IMR-90 (cell line): ENCODE measurements around the gene TIA1. TPM values are rescaled to one million over a fixed set of nuclear protein-coding genes. Genes with fewer than 3 reads are reported as not detected.

ENCODE experiments used
- ATAC-seq: fragments of 200-7000 bp; cut with Tn5 transposase; 2 replicates; pipeline ENCODE4 v1.9.1; 2020; ENCODE audit warnings: low read depth, mild to moderate bottlenecking, moderate library complexity
- BruUV-seq: library from RNA; stranded (reverse); fragments of 400-500 nt; replicated peaks from 2 replicates; lab custom pipeline; 2021; lab: Mats Ljungman, UMichigan
- CTCF ChIA-PET: fragments of 300-600 bp; formaldehyde crosslinking; extraction: SDS; loops from one replicate; lab custom pipeline; 2021; ENCODE audit warnings: antibody characterized with exemption; lab: Yijun Ruan, JAX
- POLR2A ChIA-PET: fragments of 300-600 bp; sonication (Branson Sonifier 250); formaldehyde crosslinking; loops from one replicate; lab custom pipeline; 2022; ENCODE audit warnings: antibody characterized with exemption; ENCODE audit not compliant: unreplicated experiment; lab: Charles Lee
- DNase-seq: peaks from one replicate; pipeline ENCODE4 v3.0.0; 2013
- H2AFZ ChIP-seq: replicated peaks from 2 replicates; pipeline ENCODE3; 2013; ENCODE audit warnings: low read length, mild to moderate bottlenecking; ENCODE audit not compliant: poor library complexity
- H2AK5ac ChIP-seq: 2 replicates; pipeline ENCODE4 v1.6.1; 2013; ENCODE audit warnings: low read depth, low read length, inconsistent platforms
- H2AK9ac ChIP-seq: replicated peaks from 2 replicates; pipeline ENCODE3; 2013; ENCODE audit warnings: mild to moderate bottlenecking, low read depth, low read length, moderate library complexity; ENCODE audit not compliant: poor library complexity
- H2BK120ac ChIP-seq: 2 replicates; pipeline ENCODE4 v1.6.1; 2013; ENCODE audit warnings: low read depth, low read length, inconsistent platforms
- H2BK15ac ChIP-seq: 3 replicates; pipeline ENCODE4 v1.6.1; 2013; ENCODE audit warnings: low read depth, low read length, inconsistent platforms
- H2BK20ac ChIP-seq: 2 replicates; pipeline ENCODE4 v1.6.1; 2013; ENCODE audit warnings: low read depth, mild to moderate bottlenecking, inconsistent platforms, low read length, moderate library complexity
- H2BK5ac ChIP-seq: 2 replicates; pipeline ENCODE4 v1.6.1; 2013; ENCODE audit warnings: mild to moderate bottlenecking, low read depth, low read length, inconsistent platforms; ENCODE audit not compliant: poor library complexity, severe bottlenecking
- H3K14ac ChIP-seq: replicated peaks from 2 replicates; pipeline ENCODE4 v1.6.1; 2013; ENCODE audit warnings: low read depth, low read length, inconsistent platforms
- H3K18ac ChIP-seq: 2 replicates; pipeline ENCODE4 v1.6.1; 2013; ENCODE audit warnings: low read depth, low read length, control low read depth
- H3K23ac ChIP-seq: 2 replicates; pipeline ENCODE4 v1.6.1; 2013; ENCODE audit warnings: low read depth, low read length, inconsistent platforms
- H3K27ac ChIP-seq: 2 replicates; pipeline ENCODE4 v1.5.1; 2013; ENCODE audit warnings: mild to moderate bottlenecking, control low read depth, low read length; ENCODE audit not compliant: insufficient read depth
- H3K27me3 ChIP-seq: 2 replicates; pipeline ENCODE4 v1.6.1; 2013; ENCODE audit warnings: low read length; ENCODE audit not compliant: control insufficient read depth, insufficient read depth
- H3K36me3 ChIP-seq: 2 replicates; pipeline ENCODE4 v1.6.1; 2013; ENCODE audit warnings: low read length, mixed read lengths; ENCODE audit not compliant: control insufficient read depth, insufficient read depth
- H3K4ac ChIP-seq: 2 replicates; pipeline ENCODE4 v1.6.1; 2013; ENCODE audit warnings: low read depth, low read length, inconsistent platforms
- H3K4me1 ChIP-seq: 2 replicates; pipeline ENCODE4 v1.6.1; 2013; ENCODE audit warnings: low read length, mixed read lengths; ENCODE audit not compliant: control insufficient read depth, insufficient read depth
- H3K4me2 ChIP-seq: 2 replicates; pipeline ENCODE4 v1.6.1; 2013; ENCODE audit warnings: low read depth, mild to moderate bottlenecking, control low read depth, low read length, moderate library complexity
- H3K4me3 ChIP-seq: 2 replicates; pipeline ENCODE4 v1.5.1; 2013; ENCODE audit warnings: low read depth, mild to moderate bottlenecking, control low read depth, low read length, moderate library complexity; ENCODE audit not compliant: insufficient read depth
- H3K56ac ChIP-seq: 2 replicates; pipeline ENCODE4 v1.6.1; 2013; ENCODE audit warnings: low read length, inconsistent platforms; ENCODE audit not compliant: insufficient read depth; ENCODE audit errors: extremely low read depth
- H3K79me1 ChIP-seq, 2 experiments: 2 replicates each; pipeline ENCODE4 v1.6.1; 2013; ENCODE audit warnings: low read length in 2 of 2, inconsistent platforms in 1 of 2, low read depth in 1 of 2
- H3K9ac ChIP-seq: 2 replicates; pipeline ENCODE4 v1.6.1; 2013; ENCODE audit warnings: low read depth, low read length, control low read depth
- H3K9me1 ChIP-seq: 2 replicates; pipeline ENCODE4 v1.6.1; 2013; ENCODE audit warnings: low read length, inconsistent platforms; ENCODE audit not compliant: insufficient read depth
- H3K9me3 ChIP-seq: 2 replicates; pipeline ENCODE4 v1.6.1; 2013; ENCODE audit warnings: low read length; ENCODE audit not compliant: control insufficient read depth, insufficient read depth
- H4K20me1 ChIP-seq: 2 replicates; pipeline ENCODE4 v1.6.1; 2013; ENCODE audit warnings: low read length, inconsistent platforms; ENCODE audit not compliant: insufficient read depth
- H4K5ac ChIP-seq: 2 replicates; pipeline ENCODE4 v1.6.1; 2013; ENCODE audit warnings: mild to moderate bottlenecking, low read depth, low read length, control low read depth
- H4K8ac ChIP-seq, 2 experiments: 2 replicates each; pipeline ENCODE4 v1.6.1; 2013; ENCODE audit warnings: low read depth in 2 of 2, low read length in 2 of 2, control low read depth in 1 of 2, inconsistent platforms in 1 of 2
- H4K91ac ChIP-seq: 2 replicates; pipeline ENCODE4 v1.6.1; 2013; ENCODE audit warnings: low read depth, low read length, inconsistent platforms; ENCODE audit not compliant: insufficient read depth
- BHLHE40 ChIP-seq: fragments of 150-350 bp; IDR thresholded peaks from 2 replicates; pipeline ENCODE4 v1.6.1; 2016; ENCODE audit warnings: mild to moderate bottlenecking, low read depth, low read length
- FOS ChIP-seq: fragments of 150-350 bp; IDR thresholded peaks from 2 replicates; pipeline ENCODE4 v1.6.1; 2016; ENCODE audit warnings: low read depth, low read length
- MAFK ChIP-seq: IDR thresholded peaks from 2 replicates; pipeline ENCODE4 v1.6.1; 2012; ENCODE audit warnings: low read depth, low read length, improper control_type of control experiment
- NFE2L2 ChIP-seq: fragments of 150-350 bp; IDR thresholded peaks from 2 replicates; pipeline ENCODE4 v1.6.1; 2016; ENCODE audit warnings: low read depth, mild to moderate bottlenecking, low read length
- RCOR1 ChIP-seq: IDR thresholded peaks from 2 replicates; pipeline ENCODE4 v1.6.1; 2012; ENCODE audit warnings: mild to moderate bottlenecking, low read length, improper control_type of control experiment; ENCODE audit not compliant: insufficient replicate concordance
- RFX5 ChIP-seq: IDR thresholded peaks from 2 replicates; pipeline ENCODE4 v1.8.0; 2012; ENCODE audit warnings: low read depth, mild to moderate bottlenecking, low read length, moderate library complexity
- USF2 ChIP-seq: fragments of 150-350 bp; IDR thresholded peaks from 2 replicates; pipeline ENCODE4 v1.6.1; 2017; ENCODE audit warnings: mild to moderate bottlenecking, antibody characterized with exemption, low read length, low read depth
- WGBS, 2 experiments: methylation state at CpG; one replicate each; pipeline versions ENCODE4 v1.1.5 to v1.1.7; 2013; ENCODE audit warnings: missing lambda C conversion rate in 2 of 2; ENCODE audit not compliant: insufficient read length in 1 of 2; ENCODE audit errors: extremely low coverage in 2 of 2; 5-methylcytosine and 5-hydroxymethylcytosine counted together
- dilution Hi-C: fragments of 300-500 bp; cut with HindIII; formaldehyde crosslinking; loops from one replicate; pipeline ENCODE4 v1.14.3; 2018; ENCODE audit warnings: low sequenced_read_pairs; ENCODE audit not compliant: unreplicated experiment
- in situ Hi-C: fragments of 300-500 bp; cut with MboI; formaldehyde crosslinking; loops from 3 replicates; pipeline ENCODE4 v1.14.3; 2019; ENCODE audit warnings: low sequenced_read_pairs, inconsistent platforms, mixed read lengths
- intact Hi-C: fragments of 100-400 bp; cut with micrococcal nuclease; formaldehyde crosslinking; loops from 2 replicates; pipeline ENCODE4 v1.10.0; 2022
- polyA plus RNA-seq, 3 experiments: library from polyadenylated mRNA; depleted of rRNA; stranded (reverse); fragments of >200 nt; gene quantifications; 2 replicates each; pipeline ENCODE4 v1.2.3, GENCODE V29; 2012; ENCODE audit warnings: low replicate concordance in 1 of 3
- total RNA-seq: library from RNA; depleted of rRNA; stranded (reverse); fragments of >200 nt; gene quantifications from 2 replicates; pipeline ENCODE4 v1.2.3, GENCODE V29; 2012

TIA1 gene
- total and polyA plus RNA-seq, 2 of the 4 experiments (the other 2 are of a cell fraction) = 72.7 to 103 TPM

- Histone ChIP-seq H3K9ac (no peak overlapping the region), H3K27me3 (no peaks in the 10 kb centered on the region), H2BK15ac (no peak overlapping the region), H4K20me1 (no peaks in the 10 kb centered on the region), H4K91ac (no peak overlapping the region), H2BK20ac (no peak overlapping the region), H4K8ac (no peak overlapping the region), H2AK9ac (no peak overlapping the region), H3K27ac (no peak overlapping the region), H3K4ac (no peak overlapping the region), H3K36me3 (peaks cover 17% of the 10 kb centered on the region), H2AFZ (no peak overlapping the region), H2BK5ac (no peak overlapping the region), H3K79me1 (no peaks in the 10 kb centered on the region), H3K18ac (no peak overlapping the region), H3K9me1 (no peaks in the 10 kb centered on the region), H3K23ac (no peak overlapping the region), H4K5ac (no peak overlapping the region), H3K4me1 (no peaks in the 10 kb centered on the region), H3K9me3 (no peaks in the 10 kb centered on the region), H3K14ac (no peak overlapping the region), H2AK5ac (no peak overlapping the region), H2BK120ac (no peak overlapping the region), H3K4me3 (no peak overlapping the region), H3K56ac (no peak overlapping the region), H3K4me2 (no peak overlapping the region)
- CTCF ChIA-PET = interaction anchor here (0.6 kb wide), 1 partner anchor 74 kb away, joined by 3 read pairs; no protein-coding TSS in a partner anchor
- no peak for DNase-seq
- POLR2A ChIA-PET = no interaction called here
- ATAC-seq = no peak
- BruUV-seq = no TSS peak
- TF ChIP-seq BHLHE40 = no peak
- TF ChIP-seq FOS = no peak
- TF ChIP-seq USF2 = no peak
- TF ChIP-seq RFX5 = no peak
- no peak for TF ChIP-seq RCOR1
- no peak for TF ChIP-seq MAFK
- TF ChIP-seq NFE2L2 = no peak
- intact Hi-C loops (no loop called here), dilution Hi-C loops (no loop called here), in situ Hi-C loops (no loop called here)
- no CpG with 5 or more reads among the region's 2 CpGs for WGBS, 2 experiments
Observed at GRCh38 chr2:70161069-70161534, 87.3 kb downstream of the TIA1 start.
